GM23248 (cell line): ENCODE data around the gene CTIF.

Experiments used
- EZH2 ChIP-seq: fragments of 200-600 bp; sonication (generic); IDR thresholded peaks from 2 replicates; pipeline ENCODE4 v1.6.1; 2018; ENCODE audit warnings: antibody characterized with exemption, mild to moderate bottlenecking; ENCODE audit not compliant: insufficient read depth, poor library complexity, severe bottlenecking
- EZH2phosphoT487 ChIP-seq: fragments of 200-600 bp; sonication (generic); IDR thresholded peaks from 2 replicates; pipeline ENCODE4 v1.6.1; 2018; ENCODE audit warnings: antibody characterized with exemption, moderate library complexity, mild to moderate bottlenecking, low read depth; ENCODE audit not compliant: insufficient read depth

GRCh38 chr18:48642503-48642902, 103.7 kb downstream of the CTIF start:
- TF ChIP-seq EZH2phosphoT487 (no peak), EZH2 (no peak)
